ENCODE data around the gene ANGEL2.
A peak's percentile ranks its signal among the peaks of the same experiment; 100 is the strongest.

ANGEL2 gene

GRCh38 chr1:212950243-212951125, 65.2 kb downstream of the ANGEL2 start, which contains the start of gene VASH2:
TSS of gene VASH2 (plus strand) at chr1:212950541. CDS start at chr1:212951543, 1,002 bp downstream.
- DNase-seq, result peak; percentile 80

DNA sequence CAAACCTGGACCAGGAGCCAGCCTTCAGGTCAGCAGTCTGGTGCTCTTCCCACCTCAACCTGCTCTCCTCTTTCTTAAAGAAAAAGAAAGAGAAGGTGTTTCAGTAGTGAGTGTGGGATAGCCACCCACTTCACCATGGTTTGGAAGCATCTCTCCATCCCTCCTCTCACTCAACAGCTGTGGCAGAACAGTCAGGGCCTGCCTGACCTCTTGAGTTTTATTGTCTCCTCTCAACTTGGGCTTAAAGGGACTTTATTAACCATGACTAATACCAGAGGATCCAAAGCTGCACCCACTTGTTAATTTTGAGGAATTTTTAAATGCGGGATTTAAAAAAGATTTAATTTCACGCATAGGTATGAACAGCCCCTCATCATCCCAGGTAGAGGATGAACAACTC, 65.9 kb downstream of the ANGEL2 start:
- DNase-seq, result no peak

DNA sequence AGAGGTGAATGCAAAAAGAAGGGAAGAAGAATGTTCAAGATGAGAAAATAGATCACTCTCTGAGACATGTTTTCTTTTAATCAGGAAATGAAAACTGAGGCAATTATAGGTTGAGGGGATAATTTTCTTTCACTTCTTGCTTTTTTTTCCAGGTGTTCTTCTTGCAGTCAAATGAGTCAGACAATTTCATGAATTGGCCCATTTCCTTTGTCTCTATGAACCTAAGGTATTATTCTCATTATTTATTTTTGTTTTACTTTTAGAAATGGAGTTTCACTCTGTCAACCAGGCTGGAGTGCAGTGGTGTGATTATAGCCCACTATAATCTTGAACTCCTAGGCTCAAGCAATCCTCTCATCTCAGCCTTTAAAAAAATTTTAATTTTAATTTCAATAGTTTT, 68.8 kb downstream of the ANGEL2 start:
- DNase-seq, result no peak

DNA sequence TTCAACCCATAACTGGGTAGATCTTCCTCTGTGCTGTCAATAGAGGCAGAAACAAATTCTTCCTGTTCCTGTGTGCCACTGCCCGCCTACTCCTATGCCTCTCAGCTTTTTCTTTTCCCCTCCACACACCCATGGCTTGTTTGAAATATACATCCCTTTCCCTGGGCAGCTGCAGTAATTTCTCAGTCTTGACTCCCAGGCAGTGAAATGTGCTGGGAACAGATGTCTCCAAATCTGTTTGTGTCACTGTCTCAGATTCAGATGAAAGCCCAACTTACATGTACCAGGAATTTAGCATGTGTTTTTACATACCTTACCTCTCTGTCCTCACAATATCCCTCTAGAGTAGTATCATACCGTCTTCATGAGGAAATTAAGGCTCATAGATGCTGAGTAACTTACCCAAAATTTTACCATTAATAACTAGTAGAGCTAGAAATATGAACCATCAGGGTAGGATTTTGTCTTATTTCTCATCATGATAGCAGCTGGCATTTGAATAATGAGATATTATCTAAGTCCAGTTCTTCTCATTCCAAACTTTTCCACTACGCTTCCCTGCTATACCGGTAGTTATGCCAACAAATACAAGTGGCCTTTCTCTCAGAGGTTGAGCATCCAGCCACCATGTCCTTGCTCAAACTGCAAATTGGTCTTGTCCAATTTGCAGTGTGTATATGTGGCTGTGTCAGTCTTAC, 70.1 kb downstream of the ANGEL2 start:
- no peak for DNase-seq

GRCh38 chr1:212945056-212945455, 70.6 kb downstream of the ANGEL2 start:
- no peak for DNase-seq

DNA sequence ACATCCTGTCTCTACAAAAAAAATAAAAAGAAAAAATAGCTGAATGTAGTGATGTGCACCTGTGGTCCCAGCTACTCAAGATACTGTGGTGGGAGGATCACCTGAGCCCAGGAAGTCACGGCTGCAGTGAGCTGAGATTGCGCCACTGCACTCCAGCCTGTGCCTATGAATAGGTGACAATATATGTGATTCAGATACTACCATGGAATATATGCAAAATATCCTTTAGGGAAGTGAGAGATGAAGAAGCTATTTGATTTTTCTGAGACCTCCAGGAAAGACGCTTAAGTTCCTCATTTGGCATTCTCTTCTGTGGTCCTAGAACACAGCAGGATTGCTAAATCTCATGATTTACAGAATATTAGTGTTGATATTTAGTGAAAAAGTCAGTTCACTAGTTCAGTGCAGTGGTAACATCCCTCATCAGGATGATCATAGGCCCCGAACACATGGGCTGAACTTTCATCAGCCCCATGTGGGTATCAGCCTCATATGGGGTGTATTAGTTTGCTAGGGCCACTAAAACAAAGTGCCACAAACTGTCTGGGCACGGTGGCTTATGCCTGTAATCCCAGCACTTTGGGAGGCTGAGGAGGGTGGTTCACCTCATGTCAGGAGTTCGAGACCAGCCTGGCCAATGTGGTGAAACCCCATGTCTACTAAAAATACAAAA, 71.3 kb downstream of the ANGEL2 start:
- DNase-seq, result no peak

GRCh38 chr1:212943393-212943710, 72.3 kb downstream of the ANGEL2 start:
- no peak for DNase-seq

DNA sequence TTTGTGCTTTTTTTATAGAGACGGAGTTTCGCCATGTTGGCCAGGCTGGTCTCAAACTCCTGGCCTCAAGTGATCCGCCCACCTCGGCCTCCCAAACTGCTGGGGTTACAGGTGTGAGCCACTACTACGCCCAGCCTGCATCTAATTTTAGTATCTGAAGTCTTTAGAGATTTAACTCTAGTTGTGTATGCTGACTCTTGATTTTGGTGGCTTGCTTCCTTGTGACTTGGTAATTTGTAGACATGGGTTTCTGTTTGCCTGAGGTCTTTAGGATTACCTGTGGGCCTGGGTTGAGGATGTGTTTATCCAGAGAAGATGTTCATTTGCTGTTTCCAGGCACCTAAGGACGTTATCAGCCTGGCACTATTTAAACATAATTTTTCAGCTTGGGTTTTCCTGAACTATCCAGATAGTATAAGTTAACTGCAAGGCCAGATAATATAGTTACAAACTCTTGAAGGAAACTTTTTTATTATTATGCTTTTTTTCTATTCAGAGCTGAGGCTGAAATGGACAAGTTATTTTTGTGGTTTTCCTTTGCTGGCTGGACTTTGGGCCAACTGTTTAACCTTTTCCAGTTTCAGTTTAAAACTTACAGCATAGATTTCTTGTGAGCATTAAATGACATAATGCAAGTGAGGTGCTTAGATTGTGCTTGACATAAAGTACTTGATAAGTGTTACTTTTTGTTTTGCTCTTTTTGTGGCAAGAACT, 72.8 kb downstream of the ANGEL2 start:
- DNase-seq, result no peak

Measured in COR-L47 (cell line).